GM18519 (cell line): ENCODE results near the gene CMSS1.

Source experiments
- ATAC-seq: cut with Tn5 transposase; IDR thresholded peaks from one replicate; pipeline ENCODE4 v1.9.1; 2021; ENCODE audit warnings: mild to moderate bottlenecking, moderate library complexity; ENCODE audit not compliant: unreplicated experiment, low FRiP score

Gene CMSS1

GRCh38 chr3:100073049-100073713 lies 255.5 kb downstream of the CMSS1 start:
- ATAC-seq = no peak

- ATAC-seq = no peak
Measured at GRCh38 chr3:100073714-100074307, 256.1 kb downstream of the CMSS1 start.

GRCh38 chr3:100075196-100075595 lies 257.5 kb downstream of the CMSS1 start:
- no peak for ATAC-seq

GRCh38 chr3:100075851-100076730 lies 258.4 kb downstream of the CMSS1 start:
- no peak for ATAC-seq

- ATAC-seq = no peak
Measured at GRCh38 chr3:100076731-100077529, 259.3 kb downstream of the CMSS1 start.

- ATAC-seq = no peak
Measured at GRCh38 chr3:100079328-100079727, 261.7 kb downstream of the CMSS1 start.

GRCh38 chr3:100080573-100080972 lies 262.9 kb downstream of the CMSS1 start:
- no peak for ATAC-seq

GRCh38 chr3:100081311-100081710 lies 263.6 kb downstream of the CMSS1 start:
- no peak for ATAC-seq

- no peak for ATAC-seq
Measured at GRCh38 chr3:100081986-100082692, 264.5 kb downstream of the CMSS1 start.

GRCh38 chr3:100082714-100083113 lies 265.1 kb downstream of the CMSS1 start:
- ATAC-seq = no peak

GRCh38 chr3:100083209-100083608 lies 265.5 kb downstream of the CMSS1 start:
- no peak for ATAC-seq

GRCh38 chr3:100084100-100084806 lies 266.6 kb downstream of the CMSS1 start:
- no peak for ATAC-seq

- no peak for ATAC-seq
Measured at GRCh38 chr3:100086401-100086800, 268.7 kb downstream of the CMSS1 start.

- peak; percentile 91 for ATAC-seq
Measured at GRCh38 chr3:100087198-100087597, 269.5 kb downstream of the CMSS1 start.

- ATAC-seq = no peak
Measured at GRCh38 chr3:100088735-100089368, 271.2 kb downstream of the CMSS1 start.

GRCh38 chr3:100089812-100090668 lies 272.4 kb downstream of the CMSS1 start:
- ATAC-seq = peak; percentile 46

- no peak for ATAC-seq
Measured at GRCh38 chr3:100090669-100091005, 273.0 kb downstream of the CMSS1 start.

- no peak for ATAC-seq
Measured at GRCh38 chr3:100093831-100094230, 276.2 kb downstream of the CMSS1 start.
